GM19193 (cell line): ENCODE data around the gene FIBCD1.

Source experiments
- POLR2A ChIP-seq: IDR thresholded peaks from 4 replicates; pipeline ENCODE4 v1.6.1; 2011; ENCODE audit not compliant: insufficient read depth, insufficient read length; ENCODE audit errors: extremely low read depth

FIBCD1 gene, protein sequence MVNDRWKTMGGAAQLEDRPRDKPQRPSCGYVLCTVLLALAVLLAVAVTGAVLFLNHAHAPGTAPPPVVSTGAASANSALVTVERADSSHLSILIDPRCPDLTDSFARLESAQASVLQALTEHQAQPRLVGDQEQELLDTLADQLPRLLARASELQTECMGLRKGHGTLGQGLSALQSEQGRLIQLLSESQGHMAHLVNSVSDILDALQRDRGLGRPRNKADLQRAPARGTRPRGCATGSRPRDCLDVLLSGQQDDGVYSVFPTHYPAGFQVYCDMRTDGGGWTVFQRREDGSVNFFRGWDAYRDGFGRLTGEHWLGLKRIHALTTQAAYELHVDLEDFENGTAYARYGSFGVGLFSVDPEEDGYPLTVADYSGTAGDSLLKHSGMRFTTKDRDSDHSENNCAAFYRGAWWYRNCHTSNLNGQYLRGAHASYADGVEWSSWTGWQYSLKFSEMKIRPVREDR

GRCh38 chr9:130938652-130939404 lies at the start of gene FIBCD1:
FIBCD1 (minus strand) TSS chr9:130939247; CDS start chr9:130938607, 640 bp downstream.
- TF ChIP-seq POLR2A: no peak

GRCh38 chr9:130988400-130988747 lies 49.3 kb upstream of the FIBCD1 start:
- no peak for TF ChIP-seq POLR2A

DNA sequence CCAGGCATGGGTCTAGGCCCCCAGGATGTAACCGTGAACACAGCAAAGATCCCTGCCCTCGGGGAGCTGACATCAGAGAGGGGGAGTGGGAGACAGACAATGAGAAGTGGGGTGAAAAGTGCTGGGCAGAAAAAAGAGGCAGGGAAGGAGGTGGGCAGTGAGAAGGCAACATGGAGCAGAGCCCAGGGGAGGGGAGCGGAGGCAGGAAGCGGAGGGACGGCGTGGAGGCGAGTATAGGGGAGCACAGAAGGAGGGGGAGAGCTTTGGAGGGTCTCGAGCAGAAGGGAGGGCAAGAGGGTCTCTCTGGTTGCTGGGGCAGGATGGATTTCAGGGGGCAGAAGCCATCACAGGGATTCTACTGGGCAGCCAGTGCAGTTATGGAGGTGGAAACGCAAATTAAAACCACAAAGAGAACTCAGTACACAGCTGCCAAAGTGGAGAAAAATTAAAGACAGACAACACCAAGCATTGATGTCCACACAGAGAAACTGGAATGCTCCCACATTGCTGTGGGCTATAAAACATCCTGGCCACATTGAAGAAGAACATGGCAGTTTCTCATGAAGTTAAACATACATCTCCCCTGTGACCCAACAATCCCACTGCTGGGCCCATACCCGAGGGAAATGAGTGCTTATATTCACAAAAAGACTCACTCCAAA lies 48.8 kb upstream of the FIBCD1 start:
- TF ChIP-seq POLR2A: no peak

- no peak for TF ChIP-seq POLR2A
Measured at GRCh38 chr9:130987054-130987453, 48.0 kb upstream of the FIBCD1 start.

DNA sequence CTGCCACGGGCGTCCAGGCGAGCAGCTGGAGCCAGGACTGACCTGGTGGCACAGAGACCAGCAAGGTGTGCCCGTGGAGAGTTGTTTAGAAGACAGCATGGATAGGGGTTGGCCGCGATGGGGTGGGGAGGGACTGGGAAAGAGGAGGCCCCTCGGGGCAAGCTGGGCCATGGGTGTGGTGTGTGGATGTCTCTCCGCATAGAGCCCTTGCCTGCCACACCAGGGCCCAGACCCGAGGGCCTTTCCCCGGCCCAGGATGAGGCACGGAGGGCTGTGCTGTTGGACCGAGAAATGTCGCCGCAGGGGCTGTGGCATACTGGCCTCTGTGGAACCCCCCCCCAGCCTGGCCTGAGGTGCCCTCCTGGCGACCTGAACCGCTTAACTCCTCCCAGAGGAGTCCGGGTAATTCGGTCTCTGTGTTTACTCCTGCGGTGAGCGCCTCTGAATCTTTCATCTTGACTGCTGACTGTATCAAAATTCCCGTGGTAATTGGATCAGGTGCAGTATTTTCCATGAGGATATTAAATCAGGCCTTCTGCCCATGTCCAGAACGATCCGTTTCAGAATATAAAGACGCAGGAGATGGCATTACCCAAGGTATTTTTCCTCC lies 47.4 kb upstream of the FIBCD1 start:
- no peak for TF ChIP-seq POLR2A

GRCh38 chr9:130985606-130986162 lies 46.6 kb upstream of the FIBCD1 start:
- TF ChIP-seq POLR2A: no peak

- no peak for TF ChIP-seq POLR2A
Measured at GRCh38 chr9:130985029-130985428, 46.0 kb upstream of the FIBCD1 start.

DNA sequence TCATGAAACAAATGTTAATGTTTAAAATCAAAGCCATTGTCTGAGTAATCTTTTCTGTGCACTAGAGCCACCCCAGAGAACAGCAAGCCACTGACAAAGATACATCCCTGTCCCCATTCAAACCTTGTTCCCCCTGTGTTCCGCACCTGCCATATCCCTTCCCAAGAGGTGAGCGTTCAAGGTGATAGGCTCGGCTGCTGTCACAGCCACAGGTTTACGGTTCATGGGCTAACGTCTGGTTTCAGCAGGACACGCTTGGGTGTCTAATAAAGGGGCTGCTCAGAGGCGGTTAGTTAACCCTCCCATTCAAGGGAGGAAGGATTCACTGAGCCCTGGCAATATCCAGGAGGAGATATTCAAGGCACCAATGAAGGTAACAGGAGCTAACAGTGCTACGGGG lies 45.5 kb upstream of the FIBCD1 start:
- TF ChIP-seq POLR2A: no peak

DNA sequence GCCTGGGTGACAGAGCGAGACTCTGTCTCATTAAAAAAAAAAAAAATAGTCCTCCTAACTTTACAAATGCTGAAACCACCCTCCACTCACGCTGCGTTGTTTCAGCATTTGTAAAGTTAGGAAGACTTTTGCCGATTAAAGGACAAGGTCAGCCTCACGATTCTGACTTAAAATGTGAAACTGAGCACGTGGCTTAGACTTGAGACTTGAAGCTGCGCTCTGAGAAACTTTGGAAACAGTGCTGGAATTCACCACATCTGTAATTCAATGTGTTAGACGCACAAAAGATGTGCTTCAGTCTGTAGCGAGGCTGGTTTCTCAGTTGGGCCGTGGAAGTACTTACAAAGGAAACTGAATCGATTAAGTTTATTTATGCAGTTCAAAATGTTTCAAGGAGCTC lies 44.9 kb upstream of the FIBCD1 start:
- TF ChIP-seq POLR2A: no peak

GRCh38 chr9:130983359-130983670 lies 44.3 kb upstream of the FIBCD1 start:
- no peak for TF ChIP-seq POLR2A

DNA sequence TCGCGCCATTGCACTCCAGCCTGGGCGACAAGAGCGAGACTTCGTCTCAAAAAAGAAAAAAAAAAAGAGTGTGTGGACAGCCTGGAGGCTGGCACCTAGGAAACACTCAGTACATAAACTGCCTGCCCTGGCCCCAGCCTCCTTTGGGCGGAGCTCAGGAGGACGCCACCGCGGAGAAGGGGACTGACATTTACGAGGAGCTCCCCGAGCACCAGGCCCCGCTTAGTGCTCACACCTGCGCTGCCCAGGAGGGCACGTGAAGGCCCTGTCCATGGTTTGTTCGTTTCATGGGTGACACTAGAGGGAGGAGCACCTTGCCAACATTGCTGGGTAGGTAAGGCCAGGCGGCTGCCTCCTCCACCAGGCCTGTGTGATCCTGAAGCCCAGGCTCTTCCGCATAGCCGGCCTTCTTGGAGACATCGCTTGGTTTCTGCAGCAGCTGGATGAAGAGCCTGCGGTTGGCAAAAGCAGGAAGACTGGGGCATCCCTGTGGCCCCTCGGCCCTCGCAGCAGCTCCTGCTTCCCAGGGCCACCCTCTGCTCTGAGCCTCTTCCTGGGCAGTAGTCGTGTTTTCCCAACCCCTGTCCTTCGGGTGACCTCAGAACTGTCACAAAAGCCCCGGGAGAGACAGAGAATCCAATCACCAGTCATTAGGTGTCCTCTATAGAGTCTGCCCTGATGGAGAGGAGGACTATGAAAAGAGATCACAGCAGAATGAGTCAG lies 43.8 kb upstream of the FIBCD1 start:
- TF ChIP-seq POLR2A: no peak

- no peak for TF ChIP-seq POLR2A
Measured at GRCh38 chr9:130981756-130982137, 42.7 kb upstream of the FIBCD1 start.

GRCh38 chr9:130981002-130981755 lies 42.1 kb upstream of the FIBCD1 start:
- TF ChIP-seq POLR2A: no peak

- no peak for TF ChIP-seq POLR2A
Measured at GRCh38 chr9:130980526-130980925, 41.5 kb upstream of the FIBCD1 start.

GRCh38 chr9:130979591-130980385 lies 40.7 kb upstream of the FIBCD1 start:
- TF ChIP-seq POLR2A: no peak
